Stimulated activated CD4-positive, alpha-beta T cell treated with anti-CD3 and anti-CD28 coated beads, Interleukin-2, amount 100 ng/mL, for 4 hours (primary cell): ENCODE measurements around the gene PRKN.

Source experiments
- DNase-seq: peaks from one replicate; pipeline ENCODE4 v3.0.0-alpha.2; 2020; ENCODE audit warnings: low read depth

PRKN gene

GRCh38 chr6:161443848-161444247 lies 1283.7 kb downstream of the PRKN start:
- DNase-seq, result no peak

GRCh38 chr6:161442420-161442819 lies 1285.1 kb downstream of the PRKN start:
- no peak for DNase-seq

- no peak for DNase-seq
Measured at GRCh38 chr6:161440299-161440698, 1287.3 kb downstream of the PRKN start.

GRCh38 chr6:161439093-161439492 lies 1288.5 kb downstream of the PRKN start:
- no peak for DNase-seq

GRCh38 chr6:161438430-161439030 lies 1289.0 kb downstream of the PRKN start:
- DNase-seq, result no peak

GRCh38 chr6:161437851-161438250 lies 1289.7 kb downstream of the PRKN start:
- DNase-seq, result no peak

- no peak for DNase-seq
Measured at GRCh38 chr6:161436106-161436876, 1291.3 kb downstream of the PRKN start.

GRCh38 chr6:161435748-161436070 lies 1291.9 kb downstream of the PRKN start:
- DNase-seq, result no peak

GRCh38 chr6:161434921-161435747 lies 1292.4 kb downstream of the PRKN start:
- no peak for DNase-seq

- DNase-seq, result no peak
Measured at GRCh38 chr6:161434350-161434749, 1293.2 kb downstream of the PRKN start.

GRCh38 chr6:161432546-161432945 lies 1295.0 kb downstream of the PRKN start:
- DNase-seq, result no peak

- DNase-seq, result no peak
Measured at GRCh38 chr6:161429921-161430490, 1297.6 kb downstream of the PRKN start.

- DNase-seq, result no peak
Measured at GRCh38 chr6:161424421-161424820, 1303.1 kb downstream of the PRKN start.

- DNase-seq, result no peak
Measured at GRCh38 chr6:161422710-161423680, 1304.6 kb downstream of the PRKN start.

- no peak for DNase-seq
Measured at GRCh38 chr6:161418463-161418945, 1309.1 kb downstream of the PRKN start.

- DNase-seq, result no peak
Measured at GRCh38 chr6:161417717-161418462, 1309.7 kb downstream of the PRKN start.

- no peak for DNase-seq
Measured at GRCh38 chr6:161415302-161415855, 1312.2 kb downstream of the PRKN start.

GRCh38 chr6:161414707-161415106 lies 1312.9 kb downstream of the PRKN start:
- DNase-seq, result no peak

GRCh38 chr6:161414180-161414579 lies 1313.4 kb downstream of the PRKN start:
- DNase-seq, result no peak

GRCh38 chr6:161413355-161413771 lies 1314.2 kb downstream of the PRKN start:
- DNase-seq, result no peak
